NCI-H524 (cell line): ENCODE measurements around the gene CCDC150.
"Not testable (repeated sequence)": the region's sequence is repeated elsewhere in the genome, so short reads cannot be mapped to it uniquely, and the experiment has no call there.

Source experiments
- DNase-seq, 2 experiments: peaks; one replicate each; lab custom pipeline; 2025; lab: John Stamatoyannopoulos, UW

The CCDC150 gene

DNA sequence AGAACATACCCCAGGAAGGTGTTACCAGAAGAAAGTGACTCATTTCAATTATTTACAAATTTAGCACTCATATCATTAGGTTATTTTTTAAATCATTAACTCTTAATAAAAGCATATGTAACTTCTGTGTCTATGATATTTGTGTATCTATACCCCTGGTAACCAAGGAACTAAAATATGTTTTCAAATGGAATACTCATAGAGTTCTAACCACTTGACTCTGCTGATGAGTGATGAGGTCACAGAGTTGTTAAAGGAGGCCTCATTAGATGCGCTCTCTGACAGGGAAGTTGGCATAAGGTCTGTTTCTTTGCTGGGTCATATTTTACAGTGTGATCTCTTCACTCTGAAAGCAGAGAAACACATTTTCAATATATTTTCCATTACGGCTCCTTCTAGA, 73.4 kb downstream of the CCDC150 start:
- DNase-seq, result no peak

DNA sequence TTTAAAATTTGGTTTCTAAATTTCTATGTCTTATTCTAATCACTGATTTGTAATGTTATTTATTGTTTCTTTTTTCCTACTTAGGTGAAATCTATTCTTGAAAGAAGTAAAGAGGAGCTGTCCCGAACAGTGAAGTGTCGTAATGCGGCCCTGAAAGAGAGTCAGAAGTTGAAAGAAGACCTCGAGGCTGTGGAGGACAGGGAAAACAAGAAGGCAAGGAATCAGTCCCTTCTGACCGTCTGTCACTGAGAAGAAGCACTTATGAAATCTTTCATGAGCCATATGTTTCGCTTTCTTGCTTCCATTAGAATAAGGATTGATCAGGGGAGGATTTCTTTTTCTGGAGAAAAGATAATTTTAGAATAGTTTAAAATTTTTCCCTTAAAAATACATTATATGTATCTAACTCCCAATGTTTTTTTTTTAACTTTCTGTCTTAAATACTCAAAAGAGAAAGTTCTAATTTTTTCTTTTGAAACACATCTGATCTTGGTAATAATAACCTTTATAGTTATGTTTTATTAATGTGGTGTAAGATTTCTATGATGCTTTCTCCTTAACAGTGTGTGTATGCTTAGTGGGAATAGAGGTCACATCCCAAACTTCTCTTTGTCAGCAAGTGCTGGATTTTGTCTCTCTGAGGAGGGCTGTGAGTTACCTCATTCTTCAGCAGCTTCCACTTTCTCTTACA, 79.0 kb downstream of the CCDC150 start:
- DNase-seq, result peak; percentile 31 to 74

DNA sequence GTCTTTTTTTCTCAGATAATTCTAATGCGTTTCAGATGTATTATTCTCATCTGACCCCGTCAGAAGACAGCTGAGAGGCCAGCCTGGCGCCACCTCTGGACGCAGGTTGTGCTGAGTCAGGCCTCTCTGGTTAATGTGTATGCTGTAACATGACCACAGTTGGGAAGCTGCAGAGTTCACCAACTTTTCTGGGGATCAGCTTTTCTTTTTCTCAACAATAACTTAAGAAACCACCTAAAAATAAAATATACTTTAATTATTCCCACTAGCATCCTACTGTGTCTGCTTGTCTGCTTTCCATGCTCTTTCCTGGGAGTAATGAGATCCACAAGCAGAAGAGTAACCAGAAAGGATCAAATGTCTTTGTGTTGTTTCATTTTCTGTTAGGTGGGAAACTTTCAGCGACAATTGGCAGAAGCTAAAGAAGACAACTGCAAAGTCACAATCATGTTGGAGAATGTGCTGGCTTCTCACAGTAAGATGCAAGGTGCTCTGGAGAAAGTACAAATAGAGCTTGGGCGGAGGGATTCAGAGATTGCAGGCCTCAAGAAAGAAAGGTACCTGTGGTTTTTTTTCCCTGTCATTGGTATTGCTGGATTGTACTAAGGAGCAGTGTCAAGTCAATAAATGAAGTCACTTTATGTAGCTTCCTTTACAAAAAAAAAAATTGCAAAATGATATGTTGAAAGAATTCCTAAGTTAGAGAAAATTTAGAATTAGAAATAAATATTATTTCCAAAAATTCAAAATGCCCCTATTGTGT, 79.8 kb downstream of the CCDC150 start:
- peak in 1 of 2 experiments; percentile 40 for DNase-seq

DNA sequence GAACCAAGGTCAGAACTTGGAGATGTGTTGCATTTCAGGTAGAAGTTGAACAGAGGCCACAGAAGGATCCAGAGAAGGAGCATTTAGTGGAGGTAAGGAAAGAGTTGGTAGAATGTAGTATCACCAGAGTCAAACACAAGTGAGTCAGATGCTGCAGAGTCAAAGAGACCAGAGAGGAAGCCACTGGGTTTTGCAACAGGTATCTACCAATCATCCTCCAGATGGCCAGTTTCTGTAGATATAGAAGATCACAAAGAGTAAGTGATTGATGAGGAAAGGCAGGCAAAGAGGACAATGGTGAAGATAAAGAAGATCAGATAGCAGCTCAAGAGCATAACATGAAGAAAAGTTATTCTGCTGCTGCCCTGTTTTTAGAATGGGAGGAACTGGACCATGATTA, 84.1 kb downstream of the CCDC150 start:
- no peak for DNase-seq

DNA sequence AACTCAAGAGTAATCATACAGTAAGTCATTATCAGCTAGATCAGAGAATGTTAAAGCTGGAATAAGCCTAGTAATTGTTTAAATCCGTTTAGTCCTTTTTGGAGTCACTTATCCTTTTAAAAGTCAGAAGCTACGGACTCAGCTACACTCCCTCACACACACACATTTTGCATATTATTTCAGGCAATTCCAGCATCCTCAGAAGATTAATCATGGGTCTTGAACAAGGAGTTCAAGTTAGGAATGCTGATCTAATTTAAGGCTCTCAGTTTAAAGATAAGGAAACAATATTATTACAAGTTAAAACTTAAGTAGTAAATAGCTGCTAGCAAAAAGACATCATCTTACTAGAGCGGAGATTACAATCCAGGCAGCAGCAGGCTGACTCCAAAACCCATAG, 85.7 kb downstream of the CCDC150 start:
- DNase-seq, result no peak

DNA sequence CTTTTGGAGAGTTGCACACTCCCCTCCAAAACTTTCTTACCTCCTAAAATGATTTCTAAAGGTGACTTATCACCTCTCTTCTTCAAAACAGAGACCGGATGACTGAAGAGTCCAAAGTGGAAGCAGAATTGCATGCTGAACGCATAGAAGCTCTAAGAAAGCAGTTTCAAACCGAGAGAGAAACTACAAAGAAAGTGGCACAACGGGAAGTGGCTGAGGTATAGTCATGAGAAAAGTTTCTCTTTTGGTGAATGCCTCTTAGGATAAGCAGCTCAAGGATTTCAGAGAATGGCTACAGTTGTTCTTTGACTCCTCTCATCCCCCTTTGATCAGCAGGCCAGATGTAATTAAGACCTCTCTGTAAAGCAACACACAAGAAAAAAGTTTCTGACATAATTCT, 86.4 kb downstream of the CCDC150 start:
- no peak for DNase-seq

DNA sequence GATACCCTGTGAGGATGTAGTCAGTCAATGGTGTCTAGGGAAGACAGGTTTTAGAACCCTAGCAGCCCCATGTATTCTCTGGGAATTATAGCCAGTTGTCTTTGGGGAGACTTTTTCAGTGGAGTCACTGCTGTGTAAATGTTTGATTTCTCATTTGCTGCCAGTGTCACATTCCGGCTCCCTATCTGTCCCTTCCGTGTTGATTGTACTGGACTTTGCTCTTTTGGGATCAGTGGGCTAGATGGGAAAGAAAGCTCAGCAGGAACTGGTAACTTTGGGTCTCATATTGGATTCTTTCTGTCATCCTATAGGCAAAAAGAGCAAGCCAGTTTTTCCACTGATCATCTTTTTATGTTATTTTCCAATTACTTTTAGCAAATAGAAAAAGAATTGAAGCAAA, 89.9 kb downstream of the CCDC150 start:
- DNase-seq, result no peak

DNA sequence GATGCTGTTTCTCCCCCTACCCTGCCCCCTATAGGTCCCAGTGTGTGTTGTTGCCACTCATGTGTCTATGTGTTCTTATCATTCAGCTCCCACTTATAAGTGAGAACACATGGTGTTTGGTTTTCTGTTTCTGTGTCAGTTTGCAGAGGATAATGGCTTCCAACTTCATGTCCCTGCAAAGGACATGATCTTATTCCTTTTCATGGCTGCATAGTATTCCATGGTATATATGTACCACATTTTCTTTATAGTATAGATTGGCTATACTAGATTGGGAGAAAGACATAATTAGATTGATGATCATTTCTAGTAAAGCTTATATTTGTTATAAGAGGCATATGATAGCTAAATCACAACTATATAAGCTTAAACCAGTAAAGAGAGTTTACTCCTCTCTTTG, 97.1 kb downstream of the CCDC150 start:
- DNase-seq, result not testable (repeated sequence)

DNA sequence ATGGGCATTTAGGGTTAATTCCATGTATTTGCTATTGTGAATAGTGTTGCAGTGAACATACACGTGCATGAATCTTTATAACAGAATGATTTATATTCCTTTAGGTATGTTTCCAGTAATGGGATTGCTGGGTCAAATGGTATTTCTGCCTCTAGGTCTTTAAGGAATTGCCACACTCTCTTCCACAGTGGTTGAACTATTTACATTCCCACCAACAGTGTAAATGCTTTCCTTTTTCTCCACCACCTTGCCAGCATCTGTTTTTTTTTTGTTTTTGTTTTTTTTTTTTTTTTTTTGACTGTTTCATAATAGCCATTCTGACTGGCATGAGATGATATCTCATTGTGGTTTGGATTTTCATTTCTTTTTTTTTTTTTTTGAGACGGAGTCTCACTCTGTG, 97.5 kb downstream of the CCDC150 start:
- DNase-seq, result no peak

DNA sequence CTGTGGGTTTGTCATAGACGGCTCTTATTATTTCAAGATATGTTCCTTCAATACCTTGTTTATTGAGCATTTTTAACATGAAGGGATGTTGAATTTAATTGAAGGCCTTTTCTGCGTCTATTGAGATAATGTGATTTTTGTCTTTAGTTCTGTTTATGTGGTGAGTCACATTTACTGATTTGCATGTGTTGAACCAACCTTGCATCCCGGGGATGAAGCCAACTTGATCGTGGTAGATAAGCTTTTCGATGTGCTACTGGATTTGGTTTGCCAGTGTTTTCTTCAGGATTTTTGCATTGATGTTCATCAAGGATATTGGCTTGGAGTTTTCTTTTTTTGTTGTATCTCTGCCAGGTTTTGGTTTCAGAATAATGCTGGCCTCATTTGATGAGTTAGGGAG, 99.5 kb downstream of the CCDC150 start:
- DNase-seq, result no peak

DNA sequence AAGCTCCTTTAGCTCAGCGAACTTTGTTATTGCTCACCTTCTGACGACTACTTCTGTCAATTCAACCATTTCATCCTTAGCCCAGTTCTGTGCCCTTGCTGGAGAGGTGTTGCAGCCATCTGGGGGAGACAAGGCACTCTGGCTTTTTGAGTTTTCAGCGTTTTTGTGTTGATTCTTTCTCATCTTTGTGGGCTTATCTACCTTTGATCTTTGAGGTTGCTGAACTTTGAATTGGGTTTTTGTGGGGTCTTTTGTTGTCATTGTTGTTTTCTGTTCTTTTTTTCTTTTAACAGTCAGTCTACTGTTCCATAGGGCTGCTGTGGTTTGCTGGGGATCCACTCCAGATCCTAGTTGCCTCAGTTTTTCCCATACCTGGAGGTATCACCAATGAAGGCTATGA, 102.7 kb downstream of the CCDC150 start:
- DNase-seq, result no peak

DNA sequence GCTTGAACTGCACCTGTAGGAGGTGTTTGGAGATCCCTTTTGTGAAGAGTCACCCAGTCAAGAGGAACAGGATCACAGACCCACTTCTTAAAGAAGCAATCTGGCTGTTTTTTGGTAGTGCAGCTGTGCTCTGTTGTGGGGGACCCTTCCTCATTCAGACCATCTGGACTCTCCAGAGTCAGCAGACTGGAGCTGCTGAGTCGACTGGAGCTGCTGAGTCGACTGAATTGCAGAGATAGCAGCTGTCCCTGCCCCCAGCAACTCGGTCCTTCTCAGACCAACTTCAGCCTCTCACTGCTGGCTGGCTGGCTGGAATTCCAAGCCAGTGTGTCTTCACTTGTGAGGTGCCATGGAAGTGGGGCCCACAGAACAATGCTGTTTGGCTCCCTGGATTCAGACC, 103.2 kb downstream of the CCDC150 start:
- DNase-seq, result peak; percentile 81 to 95

DNA sequence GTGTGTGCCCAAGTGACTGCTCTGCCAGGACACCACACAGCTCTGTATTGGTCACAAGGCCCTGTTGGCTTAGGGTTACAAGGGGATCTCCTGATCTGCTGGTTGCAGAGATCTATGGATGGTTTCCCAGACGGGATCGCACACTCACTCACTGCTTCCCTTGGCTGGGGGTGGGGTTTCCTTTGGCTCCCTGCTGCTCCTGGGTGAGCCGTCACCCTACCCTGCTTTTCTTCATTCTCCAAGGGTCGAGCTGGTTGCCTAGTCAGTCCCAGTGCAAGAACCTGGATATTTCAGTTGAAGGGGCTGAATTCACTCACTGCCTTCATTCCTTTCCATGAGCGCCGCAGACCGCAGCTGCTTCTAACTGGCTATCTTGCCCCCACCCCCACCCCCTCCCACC, 103.7 kb downstream of the CCDC150 start:
- DNase-seq, result no peak

DNA sequence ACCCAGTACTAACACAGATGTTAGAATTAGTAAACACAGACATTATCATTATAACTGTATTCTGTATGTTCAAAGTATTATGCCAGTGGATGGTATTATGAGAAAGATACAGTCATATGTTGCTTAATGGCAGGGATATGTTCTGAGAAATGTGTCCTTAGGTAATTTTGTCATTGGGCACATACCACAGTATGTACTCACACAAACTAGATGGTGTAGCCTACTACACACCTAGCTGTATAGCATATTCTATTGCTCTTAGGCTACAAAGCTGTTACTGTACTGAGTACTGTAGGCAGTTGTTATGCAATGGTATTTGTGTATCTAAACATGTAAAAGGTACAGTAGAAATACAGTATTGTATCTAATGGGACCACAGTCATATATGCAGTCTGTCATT, 106.2 kb downstream of the CCDC150 start:
- DNase-seq, result no peak

DNA sequence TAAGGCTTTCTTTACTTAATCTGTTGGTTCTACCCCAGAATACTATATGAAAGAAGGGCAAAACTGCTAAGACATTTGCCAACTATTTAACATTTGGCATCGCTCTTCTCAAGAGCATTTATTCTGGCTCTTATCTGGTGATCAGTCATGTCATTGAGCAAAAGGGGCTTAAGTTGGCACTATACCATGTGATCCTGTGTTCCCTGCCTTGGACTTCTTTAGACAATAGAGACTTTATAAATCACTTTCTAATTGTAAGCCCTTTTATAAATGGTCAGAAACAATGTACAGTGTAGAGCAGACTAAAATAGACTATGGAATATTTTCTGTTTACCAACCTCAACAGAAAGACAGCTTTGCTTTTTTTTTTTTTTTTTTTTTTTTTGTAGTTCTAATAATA, 107.9 kb downstream of the CCDC150 start:
- DNase-seq, result peak in 1 of 2 experiments; percentile 31

DNA sequence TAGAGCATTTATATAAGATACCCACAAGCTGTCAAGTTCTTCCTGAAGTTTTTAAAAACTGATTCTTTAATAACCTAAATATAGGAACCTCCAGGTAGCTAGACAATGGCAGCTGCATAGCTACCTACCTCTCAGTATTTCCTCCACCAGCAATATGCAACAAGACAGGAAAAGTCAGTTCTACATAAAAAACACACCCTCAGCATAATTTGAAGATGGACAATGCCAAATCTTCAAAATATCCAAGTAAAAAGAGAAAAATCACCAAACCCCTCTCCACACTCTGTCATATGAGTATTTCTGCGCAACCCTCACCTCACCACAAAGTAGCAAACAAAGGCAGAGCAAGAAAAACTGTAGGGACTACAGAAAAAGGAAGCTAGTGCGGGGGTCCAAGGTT, 108.6 kb downstream of the CCDC150 start:
- DNase-seq, result no peak

DNA sequence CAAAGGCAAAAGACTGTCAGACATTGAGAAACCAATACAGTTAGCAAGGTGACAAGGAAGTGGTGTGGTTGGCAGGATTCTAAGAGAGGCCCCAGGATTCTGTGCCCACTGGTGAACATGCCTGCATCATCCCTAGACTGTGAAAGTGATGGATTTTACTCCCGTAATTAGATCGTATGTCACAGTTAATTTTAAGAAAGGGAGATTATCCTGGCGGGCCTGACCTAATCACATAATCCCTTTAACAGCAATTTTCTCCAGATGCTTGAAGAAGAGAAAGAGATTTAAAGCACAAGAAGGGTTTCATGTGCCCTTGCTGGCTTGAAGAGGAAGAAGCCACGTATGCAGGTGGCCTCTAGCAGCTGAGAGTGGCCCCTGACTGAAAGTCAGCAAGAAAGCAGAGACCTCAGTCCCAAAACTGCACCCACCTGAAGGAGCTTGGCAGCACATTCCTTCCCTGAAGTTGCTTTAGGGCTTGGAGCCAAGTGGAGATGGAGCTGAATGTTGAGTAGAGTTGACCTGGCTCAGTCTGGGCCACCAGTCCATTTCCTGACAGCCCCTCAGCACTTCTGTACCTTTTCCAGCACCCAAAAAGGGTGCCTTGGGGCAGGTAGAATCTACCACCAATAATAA, 110.9 kb downstream of the CCDC150 start:
- peak; percentile 77 to 95 for DNase-seq

DNA sequence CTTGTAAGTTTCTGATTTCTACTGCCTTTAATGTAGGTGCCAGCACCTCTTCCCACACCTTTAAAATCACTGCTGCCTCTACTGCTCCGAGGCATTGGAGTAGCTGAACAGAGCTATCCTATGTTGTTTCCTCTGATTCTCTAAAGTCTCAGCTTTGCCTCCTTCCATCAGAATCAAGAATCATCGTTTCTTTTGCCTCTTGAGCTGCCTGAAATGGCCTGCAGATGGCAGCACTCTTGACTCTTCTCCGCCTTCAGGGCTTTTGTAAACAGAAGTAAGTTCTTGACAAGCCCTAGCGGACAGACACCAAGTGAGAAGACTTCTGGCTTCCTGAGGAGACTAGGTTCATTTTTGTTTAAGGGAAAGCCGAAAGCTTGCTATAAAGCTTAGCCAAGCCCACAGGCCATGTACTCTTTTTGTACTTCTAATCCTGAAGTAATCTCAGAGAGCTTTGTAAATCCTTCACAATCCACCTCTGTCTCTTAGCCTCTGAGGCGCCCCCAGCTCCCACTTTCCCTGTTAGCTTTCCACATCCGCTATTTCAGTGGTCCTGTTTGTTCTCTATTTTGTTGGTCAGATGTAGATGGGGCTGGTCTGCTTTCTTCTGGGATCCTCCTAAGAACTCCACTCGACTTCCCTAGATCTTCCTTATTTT, 111.6 kb downstream of the CCDC150 start:
- DNase-seq, result peak; percentile 35 to 67

DNA sequence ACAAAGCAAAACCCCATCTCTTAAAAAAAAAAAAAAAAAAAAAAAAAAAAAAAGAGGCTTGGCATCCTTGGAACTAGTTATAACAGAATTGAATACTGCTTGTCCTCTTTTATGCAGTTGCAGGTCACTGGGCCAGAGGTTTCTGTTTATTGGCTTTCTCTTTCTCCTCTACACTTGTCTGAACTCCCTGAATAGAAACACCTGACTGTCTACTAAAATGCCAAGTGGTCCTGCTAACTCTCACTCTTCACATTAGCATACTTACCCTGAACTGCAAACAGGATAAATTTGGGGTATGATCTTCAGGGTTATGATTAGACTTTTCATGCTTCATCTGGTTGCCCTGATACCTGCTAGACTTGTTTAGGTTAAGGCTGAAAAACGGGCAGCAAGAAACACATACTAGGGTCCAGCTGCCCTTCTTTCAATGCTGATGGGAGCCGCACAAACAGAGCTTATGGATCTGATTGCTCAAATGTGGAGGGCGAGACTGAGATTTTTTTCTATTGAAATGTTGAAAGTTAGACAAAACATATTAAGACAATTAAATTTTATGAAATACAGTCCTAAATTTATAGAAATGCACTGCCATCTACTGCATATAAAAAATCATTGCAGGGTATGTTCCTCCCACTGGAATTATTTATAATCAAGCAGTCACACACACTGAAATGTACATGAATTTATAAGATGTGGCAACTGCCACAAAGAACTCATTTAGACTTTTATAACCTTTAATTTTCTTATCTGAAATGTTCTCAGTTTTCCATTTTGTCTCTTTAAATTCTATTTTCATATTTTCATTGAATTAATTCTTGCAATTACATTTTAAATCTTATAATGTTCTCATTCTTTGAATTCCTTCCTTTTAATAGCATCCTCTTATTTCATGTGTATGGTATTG, 119.2 kb downstream of the CCDC150 start:
- DNase-seq, result peak in 1 of 2 experiments; percentile 7

DNA sequence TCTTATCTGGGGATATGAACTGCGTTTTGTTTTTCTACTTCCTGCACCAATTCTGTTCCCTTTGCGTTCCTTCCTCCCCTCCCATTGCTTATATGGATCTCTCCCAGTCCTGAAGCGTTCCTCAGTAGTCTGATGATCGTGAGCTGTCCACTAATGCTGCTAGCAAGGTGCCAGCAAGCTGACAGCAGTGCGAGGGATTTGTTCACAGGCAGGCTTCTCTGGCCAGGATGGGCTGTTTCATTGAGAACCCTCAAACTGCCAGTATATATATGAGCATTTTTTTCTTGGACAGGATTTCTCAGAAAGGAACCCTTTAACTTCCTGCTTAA, 119.8 kb downstream of the CCDC150 start:
- DNase-seq, result no peak

DNA sequence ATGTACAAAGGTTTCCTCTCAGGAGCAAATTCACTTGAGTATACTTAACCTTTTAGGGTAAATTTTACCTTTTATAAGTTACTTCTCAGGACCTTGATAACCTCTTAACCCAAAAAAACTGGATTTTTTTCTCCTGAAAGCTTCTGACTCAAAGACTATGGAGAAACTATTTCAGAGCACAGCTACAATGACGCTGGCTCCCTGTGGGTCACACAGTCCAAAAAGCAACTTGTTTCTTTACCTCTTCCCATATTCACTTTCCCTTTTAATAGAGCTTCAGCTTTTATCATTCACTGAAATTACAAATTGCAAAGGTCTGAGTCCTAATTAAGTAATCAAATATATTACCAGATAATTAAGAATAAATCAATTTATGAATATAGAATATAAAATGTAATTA, 127.6 kb downstream of the CCDC150 start:
- DNase-seq, result no peak
